RWPE1 (cell line): ENCODE results near the gene FOSB.
"Not testable (repeated sequence)": the region's sequence is repeated elsewhere in the genome, so short reads cannot be mapped to it uniquely, and the experiment has no call there.

Experiments used
- CTCF ChIA-PET: fragments of 350-600 bp; sonication (Branson Sonifier 250); formaldehyde crosslinking; extraction: SDS; loops from one replicate; lab custom pipeline; 2021; lab: Yijun Ruan, JAX
- POLR2A ChIA-PET: fragments of 400-600 bp; formaldehyde crosslinking; extraction: SDS; loops from one replicate; lab custom pipeline; 2020; ENCODE audit warnings: antibody characterized with exemption; ENCODE audit not compliant: low non-redundant PET; lab: Yijun Ruan, JAX
- DNase-seq: peaks from one replicate; pipeline ENCODE4 v3.0.0; 2012; ENCODE audit warnings: low spot score
- H3K27ac ChIP-seq: fragments of 450-650 bp; 2 replicates; pipeline ENCODE4 v1.5.1; 2017
- CTCF ChIP-seq: fragments of 450-650 bp; conservative IDR thresholded peaks from 2 replicates; pipeline ENCODE4 v1.5.1; 2017; ENCODE audit warnings: low read depth, mild to moderate bottlenecking

The FOSB gene

DNA sequence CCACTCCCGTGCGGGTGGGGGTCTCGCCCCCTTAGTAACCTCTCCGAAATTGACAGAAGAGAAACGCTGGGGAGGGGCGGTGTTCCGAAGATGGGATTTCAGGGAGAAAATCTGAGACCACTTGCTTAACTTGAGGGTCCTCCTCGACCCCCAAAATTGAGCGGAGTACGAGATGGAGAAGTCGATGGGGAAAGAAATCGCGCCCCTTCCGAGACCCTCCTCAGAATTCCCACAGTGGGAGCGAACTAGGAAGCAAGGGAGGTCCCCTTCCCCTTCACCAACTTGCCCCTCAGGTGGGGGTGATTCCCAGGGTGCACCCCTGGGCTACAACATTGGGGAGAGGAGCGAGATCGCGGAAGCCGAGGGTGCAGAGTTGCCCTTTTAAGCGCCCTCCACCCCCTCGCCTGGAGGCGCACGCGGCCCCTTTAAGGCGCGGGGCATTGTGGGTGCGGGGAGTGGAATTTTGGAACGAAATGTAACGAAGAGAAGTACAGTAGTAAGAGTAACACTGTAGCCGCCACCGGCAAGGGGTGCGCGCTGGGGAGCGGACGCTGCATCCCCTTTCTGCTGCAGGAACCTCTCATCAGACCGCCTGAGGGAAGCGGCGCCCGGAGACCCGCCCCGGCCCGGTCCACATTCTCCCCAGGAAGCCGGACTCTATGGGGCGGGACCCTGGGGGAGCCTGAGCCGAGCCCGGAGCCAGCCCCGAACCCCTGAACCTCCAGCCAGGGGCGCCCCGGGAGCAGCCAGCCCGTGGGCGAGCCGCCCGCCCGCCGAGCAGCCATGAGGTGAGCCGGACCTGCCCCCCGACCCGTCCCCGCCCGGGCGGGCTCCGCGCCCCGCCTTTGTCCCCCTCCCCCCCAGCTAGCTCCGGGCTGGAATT, 39.4 kb downstream of the FOSB start, which contains the start of gene VASP:
VASP (plus strand) TSS at position 491 of the 883 bp plus-strand sequence; CDS start at position 784, 293 bp downstream.
- DNase-seq = peak; percentile 86
- TF ChIP-seq CTCF = no peak
- H3K27ac ChIP-seq = peak within 1 kb of the TSS; percentile 95
- POLR2A ChIA-PET = interaction anchor here (0.6 to 1.3 kb wide), 2 partner anchors 21 to 245 kb away, joined by 3 to 7 read pairs; no protein-coding TSS in a partner anchor
- CTCF ChIA-PET = interaction anchor here (0.6 kb wide), 1 partner anchor 108 kb away, joined by 3 read pairs; no protein-coding TSS in a partner anchor

DNA sequence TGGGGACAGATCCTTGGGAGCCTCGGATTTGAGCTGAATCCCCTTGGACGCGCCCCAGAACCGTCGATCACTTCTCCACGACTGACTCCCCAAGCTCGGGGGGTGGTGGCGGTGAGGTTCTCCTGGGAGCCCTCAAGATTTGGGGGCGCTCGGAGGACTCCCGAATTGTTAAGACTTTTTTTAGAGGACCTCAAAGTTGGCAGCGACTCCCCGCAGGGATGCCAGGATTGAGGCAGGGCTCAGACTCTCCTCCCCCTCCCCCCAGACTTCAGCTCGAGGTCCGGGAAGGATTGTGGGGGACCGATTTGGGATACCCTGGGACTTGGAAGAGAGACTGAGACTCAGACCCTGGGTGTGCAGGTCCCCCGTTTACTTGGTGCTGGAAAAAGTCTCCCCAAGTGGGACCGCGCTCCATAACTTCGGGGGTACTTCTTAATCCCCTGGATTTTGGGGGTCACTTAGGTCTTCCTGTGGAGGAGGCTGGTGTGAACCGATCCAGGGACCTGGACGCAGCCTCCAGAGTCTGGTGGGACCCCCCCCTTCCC, 40.1 kb downstream of the FOSB start:
- no peak for TF ChIP-seq CTCF
- peak overlapping the region; percentile 95 for H3K27ac ChIP-seq
- DNase-seq = no peak
- ChIA-PET CTCF (interaction anchor here (0.6 kb wide), 3 partner anchors 21 to 108 kb away, joined by 3 to 6 read pairs (median 5); no protein-coding TSS in a partner anchor), POLR2A (interaction anchor here (0.6 to 1.3 kb wide), 2 partner anchors 21 to 245 kb away, joined by 3 to 7 read pairs; no protein-coding TSS in a partner anchor)

GRCh38 chr19:45508417-45508860, 40.6 kb downstream of the FOSB start:
- DNase-seq = no peak
- H3K27ac ChIP-seq = peak overlapping the region; percentile 95
- TF ChIP-seq CTCF = no peak
- ChIA-PET CTCF (interaction anchor here (0.6 kb wide), 2 partner anchors 21 to 29 kb away, joined by 5 to 6 read pairs; no protein-coding TSS in a partner anchor), POLR2A (interaction anchor here (1.3 kb wide), 1 partner anchor 20 kb away, joined by 7 read pairs; no protein-coding TSS in a partner anchor)

DNA sequence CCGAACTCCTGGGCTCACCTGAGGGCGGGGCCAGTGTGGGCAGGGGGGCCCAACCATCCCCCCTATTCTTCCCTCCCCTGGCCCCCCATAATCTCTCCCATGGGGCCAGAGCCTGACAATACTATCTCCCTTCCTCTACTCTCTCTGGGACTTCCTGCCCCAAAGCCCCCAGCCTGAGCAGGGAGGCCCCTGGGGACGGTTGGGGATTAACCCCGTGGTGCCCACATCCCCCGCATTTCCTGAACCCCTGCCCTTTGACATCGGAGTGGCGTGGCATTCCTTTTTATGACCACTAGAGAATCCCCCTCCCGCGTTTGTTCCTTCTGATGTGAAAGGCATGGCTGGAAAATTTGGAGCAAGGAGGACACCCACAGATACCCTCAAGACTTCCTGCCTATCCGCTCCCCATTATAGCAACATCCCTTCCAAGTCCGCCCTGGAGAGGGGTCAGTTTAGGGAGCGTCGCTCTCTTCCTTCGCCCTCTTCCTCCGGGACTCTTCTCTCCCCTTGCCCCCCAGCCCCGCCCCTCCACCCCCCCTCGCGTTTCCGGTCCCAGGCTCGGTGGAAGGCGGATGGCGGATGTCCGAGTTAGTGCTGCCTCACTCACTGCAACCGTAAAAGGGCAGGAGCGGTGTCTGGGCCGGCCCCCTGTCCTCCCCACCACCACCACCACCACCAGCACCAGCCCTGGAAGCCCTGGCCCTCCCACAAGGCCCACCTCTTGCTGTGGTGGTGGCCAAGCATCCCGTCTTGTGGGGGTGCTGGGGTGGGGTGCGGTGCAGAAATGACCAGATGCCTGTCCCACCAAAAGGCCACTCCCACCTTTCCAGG, 41.3 kb downstream of the FOSB start:
- CTCF ChIA-PET = interaction anchor here (0.6 kb wide), 2 partner anchors 20 to 30 kb away, joined by 5 to 6 read pairs; no protein-coding TSS in a partner anchor
- POLR2A ChIA-PET = interaction anchor here (0.6 to 1.3 kb wide), 2 partner anchors 20 to 527 kb away, joined by 3 to 7 read pairs; no protein-coding TSS in a partner anchor
- peak overlapping the region; percentile 95 for H3K27ac ChIP-seq
- DNase-seq = peak; percentile 82
- TF ChIP-seq CTCF = no peak

DNA sequence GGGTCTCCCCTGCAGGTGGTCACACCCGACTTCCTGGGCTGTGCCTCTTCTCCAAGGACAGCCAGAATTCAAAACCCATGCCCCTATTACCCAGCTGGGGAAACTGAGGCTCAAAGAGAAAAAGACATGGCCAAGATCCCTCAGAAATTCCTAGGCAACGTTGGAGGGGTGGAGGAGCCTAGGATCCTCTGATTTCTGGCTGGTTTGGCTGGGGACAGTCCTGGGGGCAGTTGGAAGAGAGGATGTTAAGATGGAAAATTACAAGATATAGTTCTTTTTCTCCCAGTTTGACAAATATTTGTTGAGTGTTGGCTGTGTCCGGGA, 41.9 kb downstream of the FOSB start:
- ChIA-PET POLR2A (interaction anchor here (0.6 kb wide), 1 partner anchor 526 kb away, joined by 3 read pairs; no protein-coding TSS in a partner anchor), CTCF (no interaction called here)
- DNase-seq = no peak
- peak overlapping the region; percentile 95 for H3K27ac ChIP-seq
- no peak for TF ChIP-seq CTCF

GRCh38 chr19:45510352-45510751, 42.6 kb downstream of the FOSB start:
- POLR2A ChIA-PET, DNase-seq: not testable (repeated sequence)
- CTCF ChIA-PET = interaction anchor here (0.5 kb wide), 1 partner anchor 174 kb away, joined by 3 read pairs; no protein-coding TSS in a partner anchor
- H3K27ac ChIP-seq = peak overlapping the region; percentile 95
